ENCODE data around the gene NKX6-2. TPM values are rescaled to one million over a fixed set of nuclear protein-coding genes. Genes with fewer than 3 reads are reported as not detected.

The NKX6-2 gene
- total RNA-seq, 1 donor from 2014 or later, result not detected

DNA sequence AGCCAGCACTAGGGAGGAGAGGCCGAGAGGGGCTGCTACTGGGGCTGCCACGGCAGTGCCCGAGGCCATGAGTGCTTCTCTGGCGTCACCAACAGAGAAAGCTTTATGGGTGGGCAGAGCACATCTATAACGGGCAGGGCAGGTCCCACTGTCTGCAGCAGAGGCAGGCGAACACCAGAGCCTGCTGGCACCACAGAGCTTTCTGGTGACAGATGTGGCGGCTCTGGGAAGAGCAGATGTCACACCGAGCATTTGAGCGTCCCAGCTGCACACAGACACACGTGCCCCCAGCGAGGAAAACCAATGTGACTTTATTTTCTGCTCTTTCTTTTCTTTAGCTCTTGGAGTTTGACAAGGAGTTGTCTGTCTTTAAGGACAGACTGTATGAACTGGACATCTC is 20.5 kb downstream of the NKX6-2 start:
- H3K36me3 Mint-ChIP-seq, result peaks cover 50% of the 10 kb centered on the region
- no peak for DNase-seq (ENCODE audit: low spot score in 2 of 2, unreplicated experiment in 2 of 2)
- no peaks in the 10 kb centered on the region for H3K27me3 Mint-ChIP-seq (ENCODE audit: low read depth)
- TF ChIP-seq CTCF (IDR thresholded peaks at IDR 0.05; ENCODE audit: unreplicated experiment), result no peak
- no peak overlapping the region for H3K4me3 Mint-ChIP-seq
- H3K4me1 Mint-ChIP-seq, result no peaks in the 10 kb centered on the region
- H3K9me3 Mint-ChIP-seq, result peaks cover 9% of the 10 kb centered on the region
- H3K27ac Mint-ChIP-seq, result no peak overlapping the region

GRCh38 chr10:132764108-132764507 is 21.8 kb downstream of the NKX6-2 start:
- no peaks in the 10 kb centered on the region for H3K4me1 Mint-ChIP-seq
- TF ChIP-seq CTCF (IDR thresholded peaks at IDR 0.05; ENCODE audit: unreplicated experiment), result no peak
- H3K9me3 Mint-ChIP-seq, result peaks cover 9% of the 10 kb centered on the region
- no peaks in the 10 kb centered on the region for H3K27me3 Mint-ChIP-seq (ENCODE audit: low read depth)
- no peak for DNase-seq (ENCODE audit: low spot score in 2 of 2, unreplicated experiment in 2 of 2)
- H3K27ac Mint-ChIP-seq, result no peak overlapping the region
- no peak overlapping the region for H3K4me3 Mint-ChIP-seq
- peaks cover 48% of the 10 kb centered on the region for H3K36me3 Mint-ChIP-seq

- H3K36me3 Mint-ChIP-seq, result peaks cover 43% of the 10 kb centered on the region
- no peak overlapping the region for H3K4me3 Mint-ChIP-seq
- no peak for DNase-seq (ENCODE audit: low spot score in 2 of 2, unreplicated experiment in 2 of 2)
- no peak for TF ChIP-seq CTCF (IDR thresholded peaks at IDR 0.05; ENCODE audit: unreplicated experiment)
- H3K27ac Mint-ChIP-seq, result no peak overlapping the region
- no peaks in the 10 kb centered on the region for H3K27me3 Mint-ChIP-seq (ENCODE audit: low read depth)
- H3K4me1 Mint-ChIP-seq, result no peaks in the 10 kb centered on the region
- peaks cover 9% of the 10 kb centered on the region for H3K9me3 Mint-ChIP-seq
Observed at GRCh38 chr10:132763545-132763944, 22.4 kb downstream of the NKX6-2 start.

GRCh38 chr10:132762267-132762666 is 23.7 kb downstream of the NKX6-2 start:
- no peak for TF ChIP-seq CTCF (IDR thresholded peaks at IDR 0.05; ENCODE audit: unreplicated experiment)
- no peak for DNase-seq (ENCODE audit: low spot score in 2 of 2, unreplicated experiment in 2 of 2)
- Mint-ChIP-seq H3K27me3 (ENCODE audit: low read depth) (no peaks in the 10 kb centered on the region), H3K27ac (no peak overlapping the region), H3K36me3 (peaks cover 33% of the 10 kb centered on the region), H3K4me3 (no peak overlapping the region), H3K4me1 (no peaks in the 10 kb centered on the region), H3K9me3 (peaks cover 9% of the 10 kb centered on the region)

GRCh38 chr10:132761395-132762060 is 24.4 kb downstream of the NKX6-2 start:
- Mint-ChIP-seq H3K9me3 (peaks cover 9% of the 10 kb centered on the region), H3K4me1 (no peaks in the 10 kb centered on the region), H3K4me3 (no peak overlapping the region), H3K36me3 (peaks cover 36% of the 10 kb centered on the region), H3K27me3 (ENCODE audit: low read depth) (no peaks in the 10 kb centered on the region), H3K27ac (no peak overlapping the region)
- no peak for DNase-seq (ENCODE audit: low spot score in 2 of 2, unreplicated experiment in 2 of 2)
- no peak for TF ChIP-seq CTCF (IDR thresholded peaks at IDR 0.05; ENCODE audit: unreplicated experiment)
